ENCODE measurements around the gene PALMD. TPM values are rescaled to one million over a fixed set of nuclear protein-coding genes. Genes with fewer than 3 reads are reported as not detected.

PALMD gene, protein sequence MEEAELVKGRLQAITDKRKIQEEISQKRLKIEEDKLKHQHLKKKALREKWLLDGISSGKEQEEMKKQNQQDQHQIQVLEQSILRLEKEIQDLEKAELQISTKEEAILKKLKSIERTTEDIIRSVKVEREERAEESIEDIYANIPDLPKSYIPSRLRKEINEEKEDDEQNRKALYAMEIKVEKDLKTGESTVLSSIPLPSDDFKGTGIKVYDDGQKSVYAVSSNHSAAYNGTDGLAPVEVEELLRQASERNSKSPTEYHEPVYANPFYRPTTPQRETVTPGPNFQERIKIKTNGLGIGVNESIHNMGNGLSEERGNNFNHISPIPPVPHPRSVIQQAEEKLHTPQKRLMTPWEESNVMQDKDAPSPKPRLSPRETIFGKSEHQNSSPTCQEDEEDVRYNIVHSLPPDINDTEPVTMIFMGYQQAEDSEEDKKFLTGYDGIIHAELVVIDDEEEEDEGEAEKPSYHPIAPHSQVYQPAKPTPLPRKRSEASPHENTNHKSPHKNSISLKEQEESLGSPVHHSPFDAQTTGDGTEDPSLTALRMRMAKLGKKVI
- not detected in 2 replicates for total RNA-seq

- intact Hi-C loops (cut with micrococcal nuclease): no loop called here
These were observed at the start of gene PALMD for GRCh38 chr1:99645699-99646531. Gene PALMD (plus strand): TSS chr1:99646113. CDS start chr1:99646318, 205 bp downstream.

DNA sequence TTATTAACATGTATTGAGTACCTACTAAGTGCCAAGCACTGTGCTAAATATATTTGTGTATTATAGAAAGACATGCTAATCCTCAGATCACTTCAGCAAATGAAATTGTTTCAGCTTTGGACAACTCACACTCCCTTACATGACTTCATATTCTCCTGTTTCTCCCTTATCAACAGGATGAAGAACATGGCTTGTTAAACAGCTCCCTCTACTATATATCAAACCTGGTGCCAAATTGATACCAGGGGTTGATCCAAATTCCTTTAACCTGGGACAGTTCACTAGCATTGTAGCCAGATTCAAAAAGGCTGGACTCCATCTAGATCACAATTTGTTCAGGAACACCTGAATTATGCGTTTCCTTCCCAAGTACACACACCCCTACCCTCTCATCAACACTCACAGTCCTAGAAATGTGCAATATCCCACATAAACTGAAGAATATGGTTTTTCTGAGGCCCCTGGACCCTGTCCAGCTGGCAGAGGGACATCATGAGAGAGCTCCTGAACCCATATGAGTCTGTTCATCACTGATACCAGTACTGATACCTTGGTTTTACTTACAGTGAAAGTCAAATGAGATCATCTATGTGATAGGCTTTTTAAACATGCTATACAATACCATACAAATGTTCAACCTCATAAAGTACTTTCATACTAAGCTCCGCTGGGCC is 47.0 kb upstream of the PALMD start:
- intact Hi-C loops (cut with micrococcal nuclease): no loop called here

- intact Hi-C loops (cut with micrococcal nuclease): no loop called here
These were observed 46.2 kb upstream of the PALMD start for GRCh38 chr1:99599678-99600175.

GRCh38 chr1:99600782-99601181 is 45.1 kb upstream of the PALMD start:
- intact Hi-C loops (cut with micrococcal nuclease): no loop called here

DNA sequence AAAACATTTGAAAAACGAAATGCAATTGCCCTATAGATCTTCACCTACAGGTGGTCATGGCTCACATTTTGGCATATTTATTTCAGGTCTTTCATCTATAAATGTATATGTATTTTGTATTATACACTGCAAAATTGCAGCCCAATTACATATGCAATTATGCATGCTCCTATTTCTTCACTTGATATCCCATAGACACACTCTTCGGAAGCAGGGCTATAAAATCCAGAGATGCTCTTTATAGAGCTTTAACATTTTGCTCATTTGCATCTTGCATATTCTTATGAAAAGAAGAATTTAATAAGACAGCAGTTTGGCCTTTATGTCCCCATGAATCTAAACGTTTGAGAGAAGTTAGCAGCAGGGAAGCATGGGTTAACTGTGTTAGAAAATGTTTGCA is 44.7 kb upstream of the PALMD start:
- intact Hi-C loops (cut with micrococcal nuclease): no loop called here

- intact Hi-C loops (cut with micrococcal nuclease): no loop called here
These were observed 44.1 kb upstream of the PALMD start for GRCh38 chr1:99601709-99602403.

- intact Hi-C loops (cut with micrococcal nuclease): no loop called here
These were observed 43.4 kb upstream of the PALMD start for GRCh38 chr1:99602404-99602969.

DNA sequence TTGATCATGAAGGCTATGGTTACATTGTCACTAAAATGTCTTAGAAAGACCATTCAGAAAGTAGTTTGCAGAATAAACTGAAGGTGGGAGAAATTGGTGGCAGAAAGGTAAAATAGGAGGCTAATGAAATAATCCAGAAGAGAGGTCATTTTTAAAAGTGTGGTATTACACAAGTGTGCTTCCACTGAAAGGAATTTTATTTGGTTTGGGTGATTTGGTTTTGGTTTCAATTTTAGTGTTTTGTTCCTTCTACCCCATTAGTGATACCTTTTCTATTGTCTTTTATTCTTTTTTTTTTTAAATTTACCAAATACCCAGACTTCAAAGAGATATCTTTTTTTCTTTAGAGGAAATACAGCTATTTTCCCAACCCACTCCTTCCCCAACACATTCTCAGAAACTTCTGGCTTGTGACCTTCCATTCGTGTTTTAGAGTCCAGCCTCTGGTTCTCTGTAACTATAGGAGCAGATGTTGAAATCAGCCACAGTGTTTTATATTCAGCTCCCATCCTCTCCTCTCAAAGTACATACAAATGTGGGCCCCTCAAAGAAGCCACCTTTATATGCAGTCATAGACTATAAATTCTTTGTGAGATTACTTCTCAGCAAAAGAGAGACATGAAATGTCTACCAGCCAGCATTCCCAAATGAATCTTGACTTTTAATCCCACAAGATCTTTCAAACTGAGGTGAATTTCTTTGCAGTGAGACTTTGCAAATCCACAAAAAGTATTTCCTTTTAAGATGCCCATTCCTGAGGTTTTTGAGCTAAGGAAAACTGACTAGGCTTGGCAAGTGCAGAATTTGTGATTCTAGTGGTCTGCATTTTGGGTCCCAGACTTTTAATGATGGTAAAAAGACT is 42.0 kb upstream of the PALMD start:
- intact Hi-C loops (cut with micrococcal nuclease): no loop called here

DNA sequence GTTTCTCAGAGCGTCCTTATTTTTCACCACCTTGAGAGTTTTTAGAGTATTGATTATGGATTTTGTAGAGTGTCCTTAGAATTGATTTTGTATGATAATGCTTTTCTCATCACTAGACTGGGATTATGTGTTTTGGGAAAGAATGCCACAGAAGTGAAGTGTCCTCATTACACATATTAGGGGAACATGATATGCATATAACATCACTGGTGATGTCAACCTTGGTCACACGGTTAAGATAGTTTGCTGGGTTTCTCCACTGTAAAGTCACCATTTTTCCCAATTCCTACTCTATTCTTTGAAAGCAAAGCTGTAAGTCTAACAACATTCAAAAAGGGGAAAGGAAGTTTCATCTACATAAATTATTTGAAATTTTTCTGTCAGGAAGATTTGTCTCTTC is 39.6 kb upstream of the PALMD start:
- intact Hi-C loops (cut with micrococcal nuclease): no loop called here

- intact Hi-C loops (cut with micrococcal nuclease): no loop called here
These were observed 38.3 kb upstream of the PALMD start for GRCh38 chr1:99607590-99607989.

GRCh38 chr1:99608058-99608457 is 37.9 kb upstream of the PALMD start:
- intact Hi-C loops (cut with micrococcal nuclease): no loop called here

GRCh38 chr1:99613716-99614115 is 32.2 kb upstream of the PALMD start:
- intact Hi-C loops (cut with micrococcal nuclease): no loop called here

DNA sequence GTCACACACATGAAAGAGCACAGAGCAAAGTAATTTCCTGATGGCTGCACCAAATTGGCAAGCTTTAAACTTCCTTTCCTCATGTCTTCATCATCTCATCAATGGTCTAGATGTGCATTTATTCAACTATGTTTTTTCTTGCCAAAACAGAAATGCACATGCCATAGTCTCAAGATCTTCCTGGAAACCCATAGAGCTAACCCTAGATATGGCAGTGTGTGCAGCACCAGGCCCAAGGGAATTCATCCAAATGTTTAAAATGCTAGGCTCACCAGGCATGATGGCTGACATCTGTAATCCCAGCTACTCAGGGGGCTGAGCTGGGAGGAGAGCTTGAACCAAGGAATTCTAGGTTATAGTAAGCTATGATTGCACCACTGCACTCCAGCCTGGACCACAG is 31.2 kb upstream of the PALMD start:
- intact Hi-C loops (cut with micrococcal nuclease): no loop called here

- intact Hi-C loops (cut with micrococcal nuclease): no loop called here
These were observed 26.3 kb upstream of the PALMD start for GRCh38 chr1:99619583-99619982.

GRCh38 chr1:99621340-99621901 is 24.5 kb upstream of the PALMD start:
- intact Hi-C loops (cut with micrococcal nuclease): no loop called here

- intact Hi-C loops (cut with micrococcal nuclease): no loop called here
These were observed 23.1 kb upstream of the PALMD start for GRCh38 chr1:99622702-99623347.

DNA sequence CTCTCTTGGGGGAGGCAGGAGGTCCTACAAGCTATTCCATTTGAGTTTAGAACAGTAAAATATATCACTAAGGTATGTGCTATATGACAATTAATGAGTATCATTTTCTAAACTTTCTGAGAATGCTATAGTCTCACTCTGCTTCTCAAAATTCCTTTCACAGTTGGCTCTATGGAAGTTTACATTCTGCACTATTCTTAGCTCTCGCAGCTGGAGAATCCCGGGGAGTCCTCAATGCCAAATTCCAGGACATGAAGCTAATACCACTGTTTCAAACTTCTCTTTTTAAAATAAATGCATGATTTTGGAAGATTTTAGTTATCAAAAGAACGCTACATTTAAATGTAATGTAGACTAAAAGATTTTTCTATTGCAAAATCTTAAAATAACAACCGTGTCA is 22.4 kb upstream of the PALMD start:
- intact Hi-C loops (cut with micrococcal nuclease): no loop called here

- intact Hi-C loops (cut with micrococcal nuclease): no loop called here
These were observed 18.3 kb upstream of the PALMD start for GRCh38 chr1:99627615-99628014.

GRCh38 chr1:99629164-99629563 is 16.7 kb upstream of the PALMD start:
- intact Hi-C loops (cut with micrococcal nuclease): no loop called here

Data from T-helper 1 cell treated with Interleukin-12 subunit alpha and Interleukin-12 subunit beta and Interleukin-4 antibody, amounts not matched to agents 30 ng/mL and 1 ng/mL, for 36 hours (primary cell).